GM11168 (cell line): ENCODE results near the gene SRRM4.

Experiments
- in situ Hi-C: fragments of 300-500 bp; cut with MboI; formaldehyde crosslinking; loops from one replicate; pipeline ENCODE4 v1.12.0; 2022; ENCODE audit warnings: low sequenced_read_pairs; ENCODE audit not compliant: unreplicated experiment

Gene SRRM4

DNA sequence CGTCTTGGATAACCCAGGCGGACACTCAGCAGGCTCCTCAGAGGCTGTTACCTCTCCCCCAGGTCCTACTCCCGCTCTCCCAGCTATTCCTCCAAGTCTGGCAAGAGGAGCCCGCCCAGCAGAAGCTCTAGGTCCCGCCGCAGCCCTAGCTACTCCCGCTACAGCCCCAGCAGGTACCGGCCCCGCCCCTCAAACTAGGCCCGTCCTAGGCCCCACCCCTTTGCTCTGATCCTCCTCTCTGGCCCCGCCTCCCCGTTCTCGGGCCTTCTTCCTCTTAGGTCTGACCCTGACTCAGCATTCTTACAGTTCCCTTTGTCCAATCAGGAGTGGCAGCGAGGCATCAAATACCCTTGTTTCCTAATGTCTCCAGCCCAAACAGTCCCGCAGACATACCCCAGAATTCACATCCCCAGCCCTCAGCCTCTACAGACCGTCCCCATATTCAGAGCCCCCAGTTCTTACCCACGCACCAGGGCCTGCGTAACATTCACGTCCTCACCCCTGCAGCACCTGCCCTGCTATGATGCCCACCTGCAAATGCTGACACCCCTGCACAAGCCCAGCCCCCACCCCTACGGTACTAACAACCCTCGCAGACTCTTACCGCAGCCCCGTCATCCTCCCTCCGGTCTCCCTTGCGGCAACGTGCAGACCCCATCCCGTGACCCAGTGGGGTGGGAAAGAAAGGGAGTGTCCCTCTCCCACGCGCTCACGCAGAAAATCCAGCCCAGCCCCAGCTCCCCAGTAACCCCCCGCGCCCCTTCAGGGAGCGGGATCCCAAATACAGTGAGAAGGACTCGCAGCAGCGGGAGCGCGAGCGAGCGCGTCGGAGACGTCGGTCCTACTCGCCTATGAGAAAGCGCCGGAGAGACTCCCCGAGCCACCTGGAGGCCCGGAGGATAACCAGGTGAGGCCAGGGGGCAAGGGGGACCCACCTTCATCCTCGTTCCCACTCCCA, 172.4 kb downstream of the SRRM4 start:
- in situ Hi-C loops = no loop called here

GRCh38 chr12:119154435-119154818, 173.1 kb downstream of the SRRM4 start:
- in situ Hi-C loops = no loop called here

GRCh38 chr12:119156401-119157044, 175.2 kb downstream of the SRRM4 start:
- in situ Hi-C loops = no loop called here

DNA sequence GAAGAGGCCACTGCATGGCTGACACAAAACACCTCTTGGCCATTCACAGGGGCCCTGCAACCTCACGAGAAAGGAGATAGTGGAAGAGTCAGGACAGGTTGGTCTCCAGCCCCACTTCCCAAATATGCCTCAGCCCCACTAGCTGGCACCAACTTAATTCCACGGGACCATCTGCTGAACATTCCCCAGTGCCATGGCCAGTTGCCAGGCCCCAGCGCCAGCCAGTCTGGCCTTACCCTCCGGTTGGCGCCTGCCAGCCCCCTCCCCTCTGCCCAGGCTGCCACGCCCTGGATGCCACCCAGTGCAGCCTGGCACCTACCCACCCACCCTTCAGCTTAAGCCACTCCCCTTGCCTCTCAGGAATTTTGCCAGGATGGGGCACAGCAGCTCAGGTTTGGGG, 176.2 kb downstream of the SRRM4 start:
- in situ Hi-C loops = no loop called here

DNA sequence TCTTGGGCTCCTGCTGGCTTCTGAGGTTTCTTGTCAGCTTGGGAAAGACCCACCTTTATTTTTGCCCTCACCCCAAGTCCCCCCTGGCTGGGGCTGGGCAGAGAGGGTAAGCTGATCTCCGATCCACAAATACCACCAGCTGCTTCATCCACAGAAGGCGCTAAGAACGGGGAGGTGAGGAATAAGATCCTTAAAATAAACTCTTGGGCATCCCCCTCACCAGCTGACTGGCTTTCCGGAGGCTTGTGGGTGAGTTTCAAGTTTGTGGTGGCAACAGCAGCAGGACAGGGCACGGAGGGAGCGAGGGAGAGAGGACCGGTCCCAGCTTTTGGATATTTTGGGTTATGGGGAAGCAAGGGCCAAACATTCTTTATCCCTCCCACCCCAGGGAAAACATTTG, 176.6 kb downstream of the SRRM4 start:
- in situ Hi-C loops = no loop called here

DNA sequence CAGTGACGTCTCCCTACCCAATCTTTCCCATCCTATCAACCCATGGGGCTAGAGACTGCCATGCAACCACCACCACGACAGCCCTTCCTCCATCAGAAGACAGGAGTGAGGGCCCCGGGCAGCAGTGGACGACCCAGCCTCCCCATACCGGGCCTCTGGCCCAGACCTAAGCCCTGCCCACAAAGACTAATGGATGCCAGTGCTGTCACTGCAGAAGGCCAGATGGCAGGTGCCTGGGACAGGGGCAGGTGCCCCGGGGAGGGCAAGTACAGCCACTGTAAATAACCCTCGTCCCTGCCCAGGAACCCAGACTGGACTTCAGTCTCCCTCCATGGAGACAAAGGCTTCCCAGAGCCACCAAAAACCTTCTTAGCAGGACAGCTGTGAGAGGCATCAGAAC, 177.1 kb downstream of the SRRM4 start:
- in situ Hi-C loops = no loop called here

- in situ Hi-C loops = no loop called here
These were observed 178.5 kb downstream of the SRRM4 start for GRCh38 chr12:119159844-119160243.

DNA sequence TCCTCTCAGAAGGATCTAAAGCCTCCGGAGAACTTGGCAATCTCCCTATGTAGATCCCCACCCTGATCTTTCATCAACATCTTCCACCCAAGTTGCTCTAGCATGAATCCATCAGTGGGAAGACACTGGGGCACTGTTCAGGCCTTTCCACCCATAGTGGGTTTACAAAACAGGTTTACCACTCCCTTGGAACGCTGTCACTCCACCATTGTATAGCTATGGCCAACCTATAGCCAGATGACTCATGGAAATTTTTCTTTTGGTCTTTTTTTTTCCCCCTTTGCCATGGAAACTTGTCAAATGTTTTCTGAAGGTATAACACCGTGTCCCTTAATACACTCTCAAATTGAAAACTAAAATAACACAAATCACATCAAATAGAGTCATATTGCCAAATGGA, 186.6 kb downstream of the SRRM4 start:
- in situ Hi-C loops = no loop called here

- in situ Hi-C loops = no loop called here
These were observed 187.4 kb downstream of the SRRM4 start for GRCh38 chr12:119168721-119169120.

DNA sequence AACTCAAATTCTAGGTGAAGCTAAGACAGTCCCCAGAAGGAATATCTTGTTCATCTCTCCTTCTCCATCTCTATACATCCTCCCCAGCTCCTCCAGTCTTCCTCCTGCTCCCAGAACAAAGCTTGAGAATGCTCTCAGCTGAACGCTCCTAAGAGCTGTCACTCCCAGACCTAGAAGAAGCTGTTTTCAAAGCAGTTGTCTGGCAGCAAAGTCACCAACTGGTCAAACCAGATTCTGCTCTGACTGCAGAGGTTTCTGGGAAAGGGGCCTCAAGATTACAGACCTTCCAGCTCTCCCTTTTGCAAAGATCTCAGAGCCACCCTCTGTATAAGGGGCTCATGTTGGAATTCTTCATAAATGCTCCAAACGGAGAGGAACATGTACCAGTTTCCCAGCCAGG, 187.8 kb downstream of the SRRM4 start:
- in situ Hi-C loops = no loop called here

GRCh38 chr12:119171291-119171690, 189.9 kb downstream of the SRRM4 start:
- in situ Hi-C loops = no loop called here

DNA sequence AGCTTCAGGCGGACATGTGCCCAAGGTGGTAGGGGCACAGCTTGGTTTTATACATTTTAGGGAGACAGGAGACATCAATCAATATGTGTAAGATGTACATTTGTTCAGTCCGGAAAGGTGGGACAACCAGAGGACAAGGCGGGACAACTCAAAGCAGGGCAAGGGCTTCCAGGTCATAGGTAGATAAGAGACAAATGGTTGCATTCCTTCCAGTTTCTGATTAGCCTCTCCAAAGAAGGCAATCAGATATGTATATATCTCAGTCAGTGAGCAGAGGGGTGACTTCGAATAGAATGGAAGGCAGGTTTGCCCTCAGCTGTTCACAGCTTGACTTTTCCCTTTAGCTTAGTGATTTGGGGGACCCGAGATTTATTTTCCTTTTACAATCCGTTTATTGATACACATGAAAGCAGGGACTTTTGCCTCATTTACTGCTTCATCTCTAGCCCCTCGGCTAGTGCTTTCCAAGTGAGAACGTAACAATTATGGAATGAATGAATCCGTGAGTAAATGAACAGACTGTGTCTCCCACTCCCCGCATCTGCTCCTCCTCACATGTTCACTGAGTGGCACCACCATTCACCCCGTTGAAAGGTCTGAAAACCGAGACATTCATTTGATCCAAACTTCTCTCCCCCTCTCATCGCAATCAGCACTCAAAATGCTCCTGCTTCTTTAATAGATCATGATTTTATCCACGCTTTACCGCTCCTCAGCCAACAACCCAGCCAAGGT, 190.5 kb downstream of the SRRM4 start:
- in situ Hi-C loops = no loop called here

DNA sequence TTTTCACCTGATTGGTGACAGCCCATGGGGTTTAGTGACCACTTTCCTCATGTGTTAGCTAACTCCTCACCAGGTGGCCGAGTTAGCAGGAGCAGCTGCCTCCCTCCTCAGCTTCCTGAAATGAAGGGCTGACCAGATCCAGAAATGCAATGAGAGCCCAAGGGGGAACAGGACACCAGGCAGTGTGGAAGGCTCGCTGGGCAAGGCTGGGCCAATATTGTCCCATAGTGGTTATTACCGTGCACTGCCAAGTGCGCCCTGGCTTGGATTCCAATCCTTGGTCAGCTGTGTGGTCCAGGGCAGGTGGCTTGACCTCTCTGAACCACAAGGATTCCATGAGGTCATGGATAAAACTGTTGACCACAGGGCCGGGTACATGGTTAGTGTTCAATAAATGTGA, 193.7 kb downstream of the SRRM4 start:
- in situ Hi-C loops = no loop called here

DNA sequence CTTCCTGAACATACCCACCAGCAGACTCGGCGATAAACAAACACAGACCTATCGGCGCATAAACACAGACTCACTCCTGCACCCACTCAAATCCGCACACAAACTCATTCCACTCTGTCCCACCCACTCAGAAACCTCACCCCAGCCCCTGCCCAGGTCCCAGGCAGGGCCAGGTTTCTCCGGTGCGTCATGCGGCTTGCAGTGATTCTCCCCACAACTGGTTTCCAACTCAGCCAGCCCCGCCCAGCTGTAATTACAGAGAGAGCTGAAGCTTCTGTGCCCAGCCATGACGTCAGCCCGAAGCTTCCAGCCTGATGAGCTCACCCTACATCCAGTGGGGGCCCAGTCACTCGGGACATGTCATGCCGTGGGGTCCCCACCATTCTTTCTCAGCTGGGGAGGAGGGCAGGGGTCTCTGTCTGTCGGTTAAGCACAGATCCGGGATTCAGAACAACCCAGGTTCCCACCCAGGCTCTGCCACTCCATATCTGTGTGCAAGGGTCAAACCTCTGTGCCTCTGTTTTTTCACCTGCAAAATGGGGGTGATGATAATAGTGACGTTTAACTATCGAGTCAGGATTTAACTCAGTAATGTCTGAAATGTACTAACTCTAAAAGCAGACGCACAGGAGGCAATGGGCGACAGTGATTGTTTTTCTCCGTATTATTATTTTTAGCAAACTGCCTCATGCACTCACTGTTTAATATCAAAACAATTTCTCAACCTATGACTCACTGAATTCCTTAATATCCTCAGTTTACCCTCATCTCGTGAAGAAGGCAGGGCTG, 195.1 kb downstream of the SRRM4 start:
- in situ Hi-C loops = no loop called here

DNA sequence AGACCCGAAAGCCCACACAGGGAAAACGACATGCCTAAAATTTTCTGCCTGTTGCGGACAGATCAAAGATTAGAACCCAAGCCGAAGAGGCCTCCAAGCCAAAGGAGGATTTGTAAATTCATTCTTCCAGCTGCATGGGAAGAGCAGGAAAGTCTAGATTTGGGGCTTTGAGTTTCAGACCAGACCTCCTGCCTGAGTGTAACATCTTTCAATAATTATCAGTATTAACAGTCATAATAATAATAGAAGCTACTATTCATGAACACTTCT, 195.7 kb downstream of the SRRM4 start:
- in situ Hi-C loops = no loop called here

DNA sequence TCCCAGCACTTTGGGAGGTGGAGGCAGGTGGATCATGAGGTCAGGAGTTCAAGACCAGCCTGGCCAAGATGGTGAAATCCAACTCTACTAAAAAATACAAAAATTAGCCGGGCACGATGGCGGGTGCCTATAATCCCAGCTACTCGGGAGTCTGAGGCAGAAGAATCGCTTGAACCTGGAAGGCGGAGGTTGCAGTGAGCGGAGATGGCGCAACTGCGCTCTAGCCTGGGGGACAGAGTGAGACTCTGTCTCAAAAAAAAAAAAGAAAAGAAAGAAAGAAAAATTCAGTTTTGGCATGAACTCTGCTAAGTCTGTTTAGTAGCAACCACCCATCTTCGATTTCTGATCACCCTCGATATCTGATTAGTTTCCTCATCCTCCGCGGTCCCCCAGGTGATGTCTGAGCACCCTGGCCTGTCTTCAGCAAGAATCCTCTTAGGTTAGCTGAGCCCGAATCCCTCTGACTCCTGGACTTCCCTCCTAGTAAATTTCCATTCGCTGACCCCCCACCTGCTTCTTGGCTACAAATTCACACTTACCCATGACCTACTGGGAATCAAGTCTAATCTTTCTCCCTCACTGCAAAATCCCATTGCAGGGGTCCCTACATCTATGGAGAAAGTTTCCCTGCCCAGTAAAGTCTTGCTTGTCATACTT, 196.5 kb downstream of the SRRM4 start:
- in situ Hi-C loops = no loop called here

DNA sequence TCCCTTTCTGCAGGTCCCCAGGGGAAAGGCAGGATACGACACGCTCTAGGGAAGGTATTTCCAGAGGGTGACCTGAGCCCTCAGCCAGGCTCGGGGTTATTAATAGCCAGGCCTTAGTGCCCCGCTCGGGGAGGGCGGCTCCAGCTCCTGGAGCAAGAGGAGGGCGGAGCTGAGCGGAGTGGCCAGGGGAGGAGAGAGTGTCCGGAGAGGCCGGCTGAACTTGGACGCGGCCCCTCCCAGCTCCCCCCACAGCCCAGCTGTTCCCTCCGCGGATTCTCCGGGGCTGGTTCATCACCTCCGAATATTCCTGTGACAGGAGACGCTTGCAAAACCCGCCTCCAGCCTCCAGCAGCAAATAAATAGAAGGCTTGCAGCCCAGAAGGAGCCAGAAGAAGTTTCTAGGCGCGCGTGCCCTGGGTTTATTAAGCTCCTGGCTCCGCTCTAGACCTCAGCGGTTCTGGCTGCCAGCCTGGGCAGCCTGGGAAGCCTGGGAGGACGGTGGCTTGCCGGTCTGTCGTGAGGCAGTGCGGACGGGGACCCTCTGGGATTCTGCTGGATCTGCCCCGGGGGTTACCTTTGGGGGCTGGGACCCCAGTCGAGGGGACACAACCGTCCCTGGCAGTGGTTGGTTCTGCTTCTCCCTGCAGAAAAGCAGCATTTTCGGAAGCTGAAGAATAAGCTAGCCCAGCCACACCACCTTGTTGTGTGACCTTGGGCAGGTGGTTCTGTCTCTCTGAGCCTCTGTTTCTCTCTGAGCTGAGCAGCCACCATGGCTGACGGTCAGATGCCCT, 197.4 kb downstream of the SRRM4 start, which contains the start of gene HSPB8:
HSPB8 (plus strand) TSS at position 388 of the 791 bp plus-strand sequence; CDS start at position 770, 382 bp downstream.
- in situ Hi-C loops = no loop called here

GRCh38 chr12:119179335-119180021, 198.1 kb downstream of the SRRM4 start:
- in situ Hi-C loops = no loop called here
